SK-N-SH (cell line): ENCODE data around the gene RMDN3. TPM values are rescaled to one million over a fixed set of nuclear protein-coding genes. Genes with fewer than 3 reads are reported as not detected.

Experiments used
- CTCF ChIA-PET: fragments of 300-600, 350-600 bp; formaldehyde crosslinking; extraction: SDS; loops from one replicate; lab custom pipeline; 2021; lab: Yijun Ruan, JAX
- POLR2A ChIA-PET: fragments of 350-600 bp; sonication (Branson Sonifier 250); formaldehyde crosslinking; extraction: SDS; loops from one replicate; lab custom pipeline; 2020; ENCODE audit warnings: antibody characterized with exemption, inconsistent platforms; lab: Yijun Ruan, JAX
- DNase-seq: peaks from one replicate; pipeline ENCODE4 v3.0.0; 2012
- H2AFZ ChIP-seq: fragments of 200-600 bp; sonication (generic); 2 replicates; pipeline ENCODE4 v1.8.1; 2016; ENCODE audit warnings: antibody characterized with exemption, mild to moderate bottlenecking, low read depth
- H3F3A ChIP-seq: fragments of 200-600 bp; sonication (generic); replicated peaks from 2 replicates; pipeline ENCODE3; 2016; ENCODE audit warnings: antibody characterized with exemption, mild to moderate bottlenecking; ENCODE audit not compliant: insufficient read depth
- H3K27ac ChIP-seq, 2 experiments: fragments of 200-500 bp in 1 of 2; fragments of 200-600 bp in 1 of 2; sonication (Bioruptor generic) in 1 of 2; sonication (generic), shearing (Covaris generic) in 1 of 2; 2 replicates each; pipeline versions ENCODE4 v1.5.1 to v1.6.1; 2014 to 2016; ENCODE audit warnings: low read depth in 2 of 2, inconsistent platforms in 1 of 2, low read length in 1 of 2, mild to moderate bottlenecking in 1 of 2, mixed read lengths in 1 of 2
- H3K27me3 ChIP-seq: fragments of 200-600 bp; sonication (generic), shearing (Covaris generic); 2 replicates; pipeline ENCODE4 v1.6.1; 2016; ENCODE audit warnings: mixed run types; ENCODE audit not compliant: insufficient read depth
- H3K36me3 ChIP-seq, 2 experiments: fragments of 200-500 bp in 1 of 2; fragments of 200-600 bp in 1 of 2; sonication (Bioruptor generic) in 1 of 2; sonication (generic) in 1 of 2; replicated peaks in 1 of 2; 2 replicates each; pipeline versions ENCODE3 to v1.5.1; 2014 to 2016; ENCODE audit warnings: low read length in 1 of 2, mild to moderate bottlenecking in 1 of 2; ENCODE audit not compliant: insufficient read depth in 2 of 2, control insufficient read depth in 1 of 2
- H3K4me1 ChIP-seq, 2 experiments: fragments of 200-500 bp in 1 of 2; fragments of 200-600 bp in 1 of 2; sonication (Bioruptor generic) in 1 of 2; sonication (generic), shearing (Covaris generic) in 1 of 2; 2 replicates each; pipeline versions ENCODE4 v1.5.1 to v1.6.1; 2014 to 2016; ENCODE audit warnings: low read depth in 1 of 2, low read length in 1 of 2, mixed run types in 1 of 2; ENCODE audit not compliant: insufficient read depth in 2 of 2, control insufficient read depth in 1 of 2
- H3K4me2 ChIP-seq: fragments of 200-600 bp; sonication (generic), shearing (Covaris generic); 2 replicates; pipeline ENCODE4 v1.6.1; 2017; ENCODE audit warnings: mixed run types
- H3K4me3 ChIP-seq, 2 experiments: fragments of 200-500 bp in 1 of 2; fragments of 200-600 bp in 1 of 2; sonication (Bioruptor generic) in 1 of 2; sonication (generic), shearing (Covaris generic) in 1 of 2; 2 replicates each; pipeline versions ENCODE4 v1.5.1 to v1.8.1; 2014 to 2016; ENCODE audit warnings: low read depth in 2 of 2, inconsistent platforms in 1 of 2, low read length in 1 of 2, mild to moderate bottlenecking in 1 of 2, mixed read lengths in 1 of 2, moderate library complexity in 1 of 2
- H3K79me2 ChIP-seq: fragments of 200-600 bp; sonication (generic); 2 replicates; pipeline ENCODE4 v1.8.1; 2017; ENCODE audit warnings: mild to moderate bottlenecking; ENCODE audit not compliant: insufficient read depth
- H3K9ac ChIP-seq: fragments of 200-600 bp; sonication (generic); 2 replicates; pipeline ENCODE4 v1.6.1; 2017; ENCODE audit warnings: mixed run types
- H3K9me2 ChIP-seq: fragments of 200-600 bp; sonication (generic); 2 replicates; pipeline ENCODE4 v1.6.1; 2017; ENCODE audit warnings: mixed run types
- H3K9me3 ChIP-seq: fragments of 200-600 bp; sonication (generic); 2 replicates; pipeline ENCODE4 v1.6.1; 2017; ENCODE audit warnings: mixed run types, mild to moderate bottlenecking, moderate library complexity
- H4K20me1 ChIP-seq: fragments of 200-600 bp; sonication (generic); 2 replicates; pipeline ENCODE4 v1.6.1; 2017; ENCODE audit warnings: mild to moderate bottlenecking, mixed run types; ENCODE audit not compliant: insufficient read depth
- EZH2phosphoT487 ChIP-seq: fragments of 200-600 bp; sonication (generic); IDR thresholded peaks from 2 replicates; pipeline ENCODE4 v1.6.1; 2017; ENCODE audit warnings: low read depth, mixed run types, mild to moderate bottlenecking, antibody characterized with exemption, moderate library complexity, borderline replicate concordance
- FOSL2 ChIP-seq: IDR thresholded peaks from 2 replicates; pipeline ENCODE4 v1.4.0; 2012; ENCODE audit warnings: low read depth, mild to moderate bottlenecking, moderate library complexity, borderline replicate concordance
- GATA2 ChIP-seq: sonication (generic); formaldehyde crosslinking; IDR thresholded peaks from 2 replicates; pipeline ENCODE4 v1.5.0; 2020; ENCODE audit warnings: mild to moderate bottlenecking, missing genetic modification reagents
- JUND ChIP-seq: IDR thresholded peaks from 2 replicates; pipeline ENCODE4 v1.4.0; 2012
- MEF2A ChIP-seq: IDR thresholded peaks from 2 replicates; pipeline ENCODE4 v1.4.0; 2012; ENCODE audit warnings: low read depth, borderline replicate concordance
- MXI1 ChIP-seq: IDR thresholded peaks from 2 replicates; pipeline ENCODE4 v1.6.1; 2012; ENCODE audit warnings: mild to moderate bottlenecking, low read depth, low read length, improper control_type of control experiment
- NRF1 ChIP-seq: IDR thresholded peaks from 2 replicates; pipeline ENCODE4 v1.6.1; 2012; ENCODE audit warnings: low read depth, mild to moderate bottlenecking, low read length
- RXRA ChIP-seq: IDR thresholded peaks from 2 replicates; pipeline ENCODE4 v1.4.0; 2012; ENCODE audit warnings: low read depth, mild to moderate bottlenecking, borderline replicate concordance
- SIN3A ChIP-seq: IDR thresholded peaks from 2 replicates; pipeline ENCODE4 v1.6.1; 2012; ENCODE audit warnings: low read depth, mild to moderate bottlenecking, low read length, moderate library complexity, borderline replicate concordance
- TCF12 ChIP-seq: IDR thresholded peaks from 2 replicates; pipeline ENCODE4 v1.4.0; 2012
- YY1 ChIP-seq: IDR thresholded peaks from 2 replicates; pipeline ENCODE4 v1.4.0; 2012; ENCODE audit warnings: low read depth, mild to moderate bottlenecking
- WGBS: methylation state at CpG from one replicate; pipeline ENCODE4 v1.1.6; 2017; ENCODE audit warnings: low lambda C conversion rate; 5-methylcytosine and 5-hydroxymethylcytosine counted together
- polyA plus RNA-seq, 3 experiments: library from polyadenylated mRNA; depleted of rRNA; stranded (reverse); fragments of >200 nt; gene quantifications; 2 replicates each; pipeline ENCODE4 v1.2.3, GENCODE V29; 2012
- TF ChIP-seq, protein P1 (sequence below): fragments of 200-600 bp; sonication (generic); IDR thresholded peaks from 2 replicates; pipeline ENCODE4 v1.6.1; 2017; ENCODE audit warnings: antibody characterized with exemption, mild to moderate bottlenecking, moderate library complexity
- TF ChIP-seq, protein P2 (sequence below): IDR thresholded peaks from 2 replicates; pipeline ENCODE4 v1.4.0; 2012; ENCODE audit warnings: low read depth, borderline replicate concordance
- TF ChIP-seq, protein P3 (sequence below): IDR thresholded peaks from 2 replicates; pipeline ENCODE4 v1.6.1; 2012; ENCODE audit warnings: mild to moderate bottlenecking, low read depth, low read length, moderate library complexity
- TF ChIP-seq, protein P4 (sequence below): IDR thresholded peaks from 2 replicates; pipeline ENCODE4 v1.4.0; 2012; ENCODE audit warnings: low read depth
- TF ChIP-seq, protein P5 (sequence below): fragments of 150-350 bp; IDR thresholded peaks from 2 replicates; pipeline ENCODE4 v1.6.1; 2016; ENCODE audit warnings: mild to moderate bottlenecking, low read depth, low read length
- TF ChIP-seq, protein P6 (sequence below): IDR thresholded peaks from 2 replicates; pipeline ENCODE4; 2012
- TF ChIP-seq, protein P7 (sequence below): IDR thresholded peaks from 2 replicates; pipeline ENCODE4 v1.4.0; 2012; ENCODE audit warnings: low read depth, borderline replicate concordance

Gene RMDN3
- polyA plus RNA-seq, 1 of the 3 experiments (the other 2 are of a cell fraction) = 33.0 TPM

DNA sequence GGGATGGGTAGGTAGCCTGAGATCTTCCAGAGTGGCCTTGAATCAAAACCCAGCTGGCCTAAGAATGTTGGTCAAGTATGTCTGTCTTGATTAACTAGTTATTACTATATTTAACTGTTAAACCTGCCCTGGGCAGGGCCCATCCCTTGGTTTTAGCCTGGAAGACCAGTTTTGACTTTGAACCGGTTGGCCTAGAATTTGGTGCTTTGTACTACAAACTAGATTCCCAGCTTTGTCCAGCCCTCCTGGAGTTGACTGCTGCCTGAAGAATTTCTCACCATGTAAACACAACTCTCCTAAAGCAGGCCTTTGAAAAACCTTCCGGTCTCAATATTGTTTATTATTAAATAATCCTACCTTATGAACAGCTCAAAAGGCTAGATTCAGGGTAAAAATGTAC lies 30.8 kb upstream of the RMDN3 start:
- peaks cover 23% of the 10 kb centered on the region for H4K20me1 ChIP-seq
- CTCF ChIA-PET = interaction anchor here (1.1 to 31.8 kb wide), 10 partner anchors 18 to 448 kb away, joined by 3 to 555 read pairs (median 6); partner anchors contain the start of genes C15orf62, GCHFR, RMDN3 and VPS18
- POLR2A ChIA-PET = no interaction called here

More for the DNA sequence above, 30.8 kb upstream of the RMDN3 start:
- H3K9me2 ChIP-seq = no peaks in the 10 kb centered on the region
- no peak overlapping the region for H3K4me2 ChIP-seq
- DNase-seq = no peak
- peaks cover 46% of the 10 kb centered on the region for H3K79me2 ChIP-seq
- peaks cover 2 to 12% of the 10 kb centered on the region in 2 experiments; a peak in 3 of 4 replicates for H3K4me1 ChIP-seq
- no peak overlapping the region for H2AFZ ChIP-seq
- no peak overlapping the region for H3K9ac ChIP-seq
- no peaks in the 10 kb centered on the region for H3K27me3 ChIP-seq
- WGBS = 79% methylated on average over 2 of the region's 2 CpGs
- no peak overlapping the region for H3K27ac ChIP-seq
- peaks cover 3% of the 10 kb centered on the region for H3F3A ChIP-seq
- H3K9me3 ChIP-seq = no peaks in the 10 kb centered on the region
- TF ChIP-seq MXI1 = no peak
- no peak for TF ChIP-seq FOSL2
- no peak for TF ChIP-seq RXRA
- TF ChIP-seq YY1 = no peak
- TF ChIP-seq, protein P1, sequence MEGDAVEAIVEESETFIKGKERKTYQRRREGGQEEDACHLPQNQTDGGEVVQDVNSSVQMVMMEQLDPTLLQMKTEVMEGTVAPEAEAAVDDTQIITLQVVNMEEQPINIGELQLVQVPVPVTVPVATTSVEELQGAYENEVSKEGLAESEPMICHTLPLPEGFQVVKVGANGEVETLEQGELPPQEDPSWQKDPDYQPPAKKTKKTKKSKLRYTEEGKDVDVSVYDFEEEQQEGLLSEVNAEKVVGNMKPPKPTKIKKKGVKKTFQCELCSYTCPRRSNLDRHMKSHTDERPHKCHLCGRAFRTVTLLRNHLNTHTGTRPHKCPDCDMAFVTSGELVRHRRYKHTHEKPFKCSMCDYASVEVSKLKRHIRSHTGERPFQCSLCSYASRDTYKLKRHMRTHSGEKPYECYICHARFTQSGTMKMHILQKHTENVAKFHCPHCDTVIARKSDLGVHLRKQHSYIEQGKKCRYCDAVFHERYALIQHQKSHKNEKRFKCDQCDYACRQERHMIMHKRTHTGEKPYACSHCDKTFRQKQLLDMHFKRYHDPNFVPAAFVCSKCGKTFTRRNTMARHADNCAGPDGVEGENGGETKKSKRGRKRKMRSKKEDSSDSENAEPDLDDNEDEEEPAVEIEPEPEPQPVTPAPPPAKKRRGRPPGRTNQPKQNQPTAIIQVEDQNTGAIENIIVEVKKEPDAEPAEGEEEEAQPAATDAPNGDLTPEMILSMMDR = no peak
- no peak for TF ChIP-seq SIN3A
- TF ChIP-seq, protein P2, sequence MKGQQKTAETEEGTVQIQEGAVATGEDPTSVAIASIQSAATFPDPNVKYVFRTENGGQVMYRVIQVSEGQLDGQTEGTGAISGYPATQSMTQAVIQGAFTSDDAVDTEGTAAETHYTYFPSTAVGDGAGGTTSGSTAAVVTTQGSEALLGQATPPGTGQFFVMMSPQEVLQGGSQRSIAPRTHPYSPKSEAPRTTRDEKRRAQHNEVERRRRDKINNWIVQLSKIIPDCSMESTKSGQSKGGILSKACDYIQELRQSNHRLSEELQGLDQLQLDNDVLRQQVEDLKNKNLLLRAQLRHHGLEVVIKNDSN = no peak
- TF ChIP-seq, protein P3, sequence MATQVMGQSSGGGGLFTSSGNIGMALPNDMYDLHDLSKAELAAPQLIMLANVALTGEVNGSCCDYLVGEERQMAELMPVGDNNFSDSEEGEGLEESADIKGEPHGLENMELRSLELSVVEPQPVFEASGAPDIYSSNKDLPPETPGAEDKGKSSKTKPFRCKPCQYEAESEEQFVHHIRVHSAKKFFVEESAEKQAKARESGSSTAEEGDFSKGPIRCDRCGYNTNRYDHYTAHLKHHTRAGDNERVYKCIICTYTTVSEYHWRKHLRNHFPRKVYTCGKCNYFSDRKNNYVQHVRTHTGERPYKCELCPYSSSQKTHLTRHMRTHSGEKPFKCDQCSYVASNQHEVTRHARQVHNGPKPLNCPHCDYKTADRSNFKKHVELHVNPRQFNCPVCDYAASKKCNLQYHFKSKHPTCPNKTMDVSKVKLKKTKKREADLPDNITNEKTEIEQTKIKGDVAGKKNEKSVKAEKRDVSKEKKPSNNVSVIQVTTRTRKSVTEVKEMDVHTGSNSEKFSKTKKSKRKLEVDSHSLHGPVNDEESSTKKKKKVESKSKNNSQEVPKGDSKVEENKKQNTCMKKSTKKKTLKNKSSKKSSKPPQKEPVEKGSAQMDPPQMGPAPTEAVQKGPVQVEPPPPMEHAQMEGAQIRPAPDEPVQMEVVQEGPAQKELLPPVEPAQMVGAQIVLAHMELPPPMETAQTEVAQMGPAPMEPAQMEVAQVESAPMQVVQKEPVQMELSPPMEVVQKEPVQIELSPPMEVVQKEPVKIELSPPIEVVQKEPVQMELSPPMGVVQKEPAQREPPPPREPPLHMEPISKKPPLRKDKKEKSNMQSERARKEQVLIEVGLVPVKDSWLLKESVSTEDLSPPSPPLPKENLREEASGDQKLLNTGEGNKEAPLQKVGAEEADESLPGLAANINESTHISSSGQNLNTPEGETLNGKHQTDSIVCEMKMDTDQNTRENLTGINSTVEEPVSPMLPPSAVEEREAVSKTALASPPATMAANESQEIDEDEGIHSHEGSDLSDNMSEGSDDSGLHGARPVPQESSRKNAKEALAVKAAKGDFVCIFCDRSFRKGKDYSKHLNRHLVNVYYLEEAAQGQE = no peak
- TF ChIP-seq, protein P4, sequence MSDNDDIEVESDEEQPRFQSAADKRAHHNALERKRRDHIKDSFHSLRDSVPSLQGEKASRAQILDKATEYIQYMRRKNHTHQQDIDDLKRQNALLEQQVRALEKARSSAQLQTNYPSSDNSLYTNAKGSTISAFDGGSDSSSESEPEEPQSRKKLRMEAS = no peak
- no peak for TF ChIP-seq TCF12
- TF ChIP-seq GATA2 (CRISPR knock-in tag) = no peak
- TF ChIP-seq, protein P5, sequence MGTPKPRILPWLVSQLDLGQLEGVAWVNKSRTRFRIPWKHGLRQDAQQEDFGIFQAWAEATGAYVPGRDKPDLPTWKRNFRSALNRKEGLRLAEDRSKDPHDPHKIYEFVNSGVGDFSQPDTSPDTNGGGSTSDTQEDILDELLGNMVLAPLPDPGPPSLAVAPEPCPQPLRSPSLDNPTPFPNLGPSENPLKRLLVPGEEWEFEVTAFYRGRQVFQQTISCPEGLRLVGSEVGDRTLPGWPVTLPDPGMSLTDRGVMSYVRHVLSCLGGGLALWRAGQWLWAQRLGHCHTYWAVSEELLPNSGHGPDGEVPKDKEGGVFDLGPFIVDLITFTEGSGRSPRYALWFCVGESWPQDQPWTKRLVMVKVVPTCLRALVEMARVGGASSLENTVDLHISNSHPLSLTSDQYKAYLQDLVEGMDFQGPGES = no peak
- TF ChIP-seq, protein P6, sequence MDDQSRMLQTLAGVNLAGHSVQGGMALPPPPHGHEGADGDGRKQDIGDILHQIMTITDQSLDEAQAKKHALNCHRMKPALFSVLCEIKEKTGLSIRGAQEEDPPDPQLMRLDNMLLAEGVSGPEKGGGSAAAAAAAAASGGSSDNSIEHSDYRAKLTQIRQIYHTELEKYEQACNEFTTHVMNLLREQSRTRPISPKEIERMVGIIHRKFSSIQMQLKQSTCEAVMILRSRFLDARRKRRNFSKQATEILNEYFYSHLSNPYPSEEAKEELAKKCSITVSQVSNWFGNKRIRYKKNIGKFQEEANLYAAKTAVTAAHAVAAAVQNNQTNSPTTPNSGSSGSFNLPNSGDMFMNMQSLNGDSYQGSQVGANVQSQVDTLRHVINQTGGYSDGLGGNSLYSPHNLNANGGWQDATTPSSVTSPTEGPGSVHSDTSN = no peak
- TF ChIP-seq EZH2phosphoT487 = no peak
- no peak for TF ChIP-seq JUND
- TF ChIP-seq, protein P7, sequence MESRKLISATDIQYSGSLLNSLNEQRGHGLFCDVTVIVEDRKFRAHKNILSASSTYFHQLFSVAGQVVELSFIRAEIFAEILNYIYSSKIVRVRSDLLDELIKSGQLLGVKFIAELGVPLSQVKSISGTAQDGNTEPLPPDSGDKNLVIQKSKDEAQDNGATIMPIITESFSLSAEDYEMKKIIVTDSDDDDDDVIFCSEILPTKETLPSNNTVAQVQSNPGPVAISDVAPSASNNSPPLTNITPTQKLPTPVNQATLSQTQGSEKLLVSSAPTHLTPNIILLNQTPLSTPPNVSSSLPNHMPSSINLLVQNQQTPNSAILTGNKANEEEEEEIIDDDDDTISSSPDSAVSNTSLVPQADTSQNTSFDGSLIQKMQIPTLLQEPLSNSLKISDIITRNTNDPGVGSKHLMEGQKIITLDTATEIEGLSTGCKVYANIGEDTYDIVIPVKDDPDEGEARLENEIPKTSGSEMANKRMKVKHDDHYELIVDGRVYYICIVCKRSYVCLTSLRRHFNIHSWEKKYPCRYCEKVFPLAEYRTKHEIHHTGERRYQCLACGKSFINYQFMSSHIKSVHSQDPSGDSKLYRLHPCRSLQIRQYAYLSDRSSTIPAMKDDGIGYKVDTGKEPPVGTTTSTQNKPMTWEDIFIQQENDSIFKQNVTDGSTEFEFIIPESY = no peak
- no peak for TF ChIP-seq NRF1
- TF ChIP-seq MEF2A = no peak
- H3K4me3 ChIP-seq = no peak overlapping the region
- H3K36me3 ChIP-seq = no peaks in the 10 kb centered on the region
